Nephron progenitor cell (in vitro differentiated cells): Measurements from ENCODE around the gene SNCAIP.

Source experiments
- DNase-seq: peaks from one replicate; pipeline ENCODE4 v3.0.0; 2021
- H3K27ac Mint-ChIP-seq: 2 replicates; pipeline ENCODE4 v1.8.0; 2021; ENCODE audit warnings: mild to moderate bottlenecking, moderate library complexity, mixed read lengths
- H3K27me3 Mint-ChIP-seq: 2 replicates; pipeline ENCODE4 v1.8.0; 2021; ENCODE audit warnings: mild to moderate bottlenecking, low read depth, mixed read lengths; ENCODE audit not compliant: poor library complexity
- H3K36me3 Mint-ChIP-seq: 2 replicates; pipeline ENCODE4 v1.8.0; 2021; ENCODE audit warnings: low read depth, mixed read lengths
- H3K4me1 Mint-ChIP-seq: 2 replicates; pipeline ENCODE4 v1.8.0; 2021; ENCODE audit warnings: mixed read lengths
- H3K4me3 Mint-ChIP-seq: 2 replicates; pipeline ENCODE4 v1.8.0; 2021; ENCODE audit warnings: mild to moderate bottlenecking, moderate library complexity, mixed read lengths
- H3K9me3 Mint-ChIP-seq: 2 replicates; pipeline ENCODE4 v1.8.0; 2021; ENCODE audit warnings: mild to moderate bottlenecking, moderate library complexity, mixed read lengths
- CTCF ChIP-seq: fragments of 200-600 bp; sonication (generic); IDR thresholded peaks from 2 replicates; pipeline ENCODE4 v1.5.0; 2021; ENCODE audit warnings: antibody characterized with exemption

The SNCAIP gene

GRCh38 chr5:122385808-122386207 is 73.8 kb downstream of the SNCAIP start:
- H3K4me1 Mint-ChIP-seq = peaks cover 25% of the 10 kb centered on the region
- no peak for TF ChIP-seq CTCF
- H3K9me3 Mint-ChIP-seq = peaks cover 24% of the 10 kb centered on the region
- peaks cover 15% of the 10 kb centered on the region for H3K36me3 Mint-ChIP-seq
- H3K4me3 Mint-ChIP-seq = no peak overlapping the region
- no peak overlapping the region for H3K27ac Mint-ChIP-seq
- no peak for DNase-seq
- no peaks in the 10 kb centered on the region for H3K27me3 Mint-ChIP-seq

DNA sequence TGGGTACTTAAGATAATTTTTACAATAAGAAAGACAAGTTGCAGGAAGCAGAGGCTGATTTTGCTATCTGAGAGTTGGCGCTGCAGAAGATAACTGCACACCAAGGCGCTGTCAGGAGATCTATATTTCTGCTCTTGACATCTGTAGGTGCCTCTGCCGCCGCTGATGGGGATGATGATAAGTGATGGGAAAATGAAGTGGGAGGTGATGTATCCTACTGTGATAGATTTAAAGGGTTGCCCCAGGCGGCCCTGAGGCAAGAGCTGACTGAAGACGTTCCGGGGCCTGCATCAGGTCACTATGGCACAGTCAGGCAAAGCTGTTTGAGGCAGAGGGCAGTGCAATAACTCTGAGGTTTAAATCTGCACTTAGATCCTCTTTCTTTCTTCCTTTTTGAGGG is 78.1 kb downstream of the SNCAIP start:
- DNase-seq = no peak
- no peaks in the 10 kb centered on the region for H3K36me3 Mint-ChIP-seq
- TF ChIP-seq CTCF = no peak
- no peak overlapping the region for H3K4me3 Mint-ChIP-seq
- no peak overlapping the region for H3K27ac Mint-ChIP-seq
- H3K27me3 Mint-ChIP-seq = no peaks in the 10 kb centered on the region
- peaks cover 22% of the 10 kb centered on the region for H3K4me1 Mint-ChIP-seq
- H3K9me3 Mint-ChIP-seq = no peaks in the 10 kb centered on the region

GRCh38 chr5:122390694-122391093 is 78.7 kb downstream of the SNCAIP start:
- no peak for TF ChIP-seq CTCF
- DNase-seq = no peak
- H3K27ac Mint-ChIP-seq = no peak overlapping the region

GRCh38 chr5:122391621-122392020 is 79.6 kb downstream of the SNCAIP start:
- Mint-ChIP-seq H3K4me3 (no peak overlapping the region), H3K27me3 (no peaks in the 10 kb centered on the region), H3K9me3 (no peaks in the 10 kb centered on the region), H3K36me3 (no peaks in the 10 kb centered on the region), H3K27ac (no peak overlapping the region), H3K4me1 (peaks cover 22% of the 10 kb centered on the region)
- no peak for TF ChIP-seq CTCF
- DNase-seq = no peak

More at GRCh38 chr5:122390694-122391093, 78.7 kb downstream of the SNCAIP start:
- H3K4me1 Mint-ChIP-seq = peaks cover 22% of the 10 kb centered on the region
- H3K27me3 Mint-ChIP-seq = no peaks in the 10 kb centered on the region
- no peak overlapping the region for H3K4me3 Mint-ChIP-seq
- no peaks in the 10 kb centered on the region for H3K9me3 Mint-ChIP-seq
- H3K36me3 Mint-ChIP-seq = no peaks in the 10 kb centered on the region

DNA sequence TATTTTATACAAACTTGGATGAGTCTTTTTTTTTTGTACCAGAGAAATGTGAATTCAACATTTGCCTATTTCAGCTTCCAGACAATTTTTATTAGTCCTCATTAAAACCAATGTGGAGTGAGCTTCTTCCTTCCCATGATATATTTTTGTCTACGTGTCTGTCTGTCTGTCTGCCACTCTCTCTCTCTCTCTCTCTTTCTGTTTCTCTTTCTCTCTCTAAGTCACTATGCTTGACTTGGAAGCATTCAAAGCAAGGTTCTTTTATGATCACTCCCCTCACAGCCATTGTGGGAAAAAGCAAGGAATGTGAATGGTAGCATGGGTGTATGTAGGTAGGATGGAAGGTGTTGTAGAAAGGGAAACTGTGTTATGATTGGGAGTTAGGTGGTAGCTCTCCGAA is 80.2 kb downstream of the SNCAIP start:
- H3K27me3 Mint-ChIP-seq = no peaks in the 10 kb centered on the region
- DNase-seq = no peak
- no peaks in the 10 kb centered on the region for H3K9me3 Mint-ChIP-seq
- no peak overlapping the region for H3K4me3 Mint-ChIP-seq
- H3K27ac Mint-ChIP-seq = no peak overlapping the region
- no peak for TF ChIP-seq CTCF
- H3K4me1 Mint-ChIP-seq = peaks cover 22% of the 10 kb centered on the region
- no peaks in the 10 kb centered on the region for H3K36me3 Mint-ChIP-seq

DNA sequence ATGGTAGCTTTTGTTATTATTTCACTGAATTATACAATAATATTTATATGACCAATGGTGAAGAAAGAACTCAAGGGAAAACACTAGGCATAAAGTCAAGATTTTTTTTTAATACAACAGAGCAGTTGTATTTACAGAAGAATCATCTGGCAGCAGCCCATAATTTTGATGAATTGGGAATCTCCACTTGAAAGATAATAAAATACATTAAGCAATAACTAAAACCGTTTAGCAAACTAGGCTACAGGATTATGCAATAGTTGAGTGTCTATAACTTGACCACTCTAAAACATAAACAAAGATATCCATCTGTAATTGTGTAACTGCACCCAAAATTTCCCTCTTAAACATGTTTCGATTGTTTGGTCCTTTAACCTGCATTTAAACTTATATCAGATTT is 80.8 kb downstream of the SNCAIP start:
- Mint-ChIP-seq H3K4me1 (peaks cover 23% of the 10 kb centered on the region), H3K4me3 (no peak overlapping the region), H3K27ac (no peak overlapping the region), H3K27me3 (no peaks in the 10 kb centered on the region), H3K36me3 (no peaks in the 10 kb centered on the region), H3K9me3 (no peaks in the 10 kb centered on the region)
- no peak for TF ChIP-seq CTCF
- no peak for DNase-seq
